Activated CD4-positive, CD25-positive, alpha-beta regulatory T cell treated with anti-CD3 and anti-CD28 coated beads, Interleukin-2, amount 50 U/mL, for 24 hours (primary cell): ENCODE data around the gene B3GNT5.
A peak's percentile ranks its signal among the peaks of the same experiment; 100 is the strongest.

ENCODE experiments used
- ATAC-seq, 2 donors: fragments of 150-1000 bp; cut with Tn5 transposase; one replicate each; pipeline ENCODE4 v1.10.0; 2021; ENCODE audit warnings: mild to moderate bottlenecking in 1 of 2, moderate library complexity in 1 of 2

B3GNT5 gene

GRCh38 chr3:183266454-183266853 is 13.4 kb downstream of the B3GNT5 start:
- peak; percentile 28 to 29 for ATAC-seq

- ATAC-seq = no peak
Observed at GRCh38 chr3:183267140-183267539, 14.1 kb downstream of the B3GNT5 start.

- no peak for ATAC-seq
Observed at GRCh38 chr3:183268366-183268765, 15.3 kb downstream of the B3GNT5 start.

- ATAC-seq = no peak
Observed at GRCh38 chr3:183269345-183269744, 16.3 kb downstream of the B3GNT5 start.

GRCh38 chr3:183270344-183270743 is 17.3 kb downstream of the B3GNT5 start:
- no peak for ATAC-seq

- no peak for ATAC-seq
Observed at GRCh38 chr3:183272142-183272541, 19.1 kb downstream of the B3GNT5 start.

GRCh38 chr3:183272791-183273190 is 19.7 kb downstream of the B3GNT5 start:
- ATAC-seq = no peak

- ATAC-seq = no peak
Observed at GRCh38 chr3:183274609-183275008, 21.6 kb downstream of the B3GNT5 start.

- no peak for ATAC-seq
Observed at GRCh38 chr3:183275418-183275817, 22.4 kb downstream of the B3GNT5 start.

GRCh38 chr3:183275937-183276336 is 22.9 kb downstream of the B3GNT5 start:
- no peak for ATAC-seq

- ATAC-seq = no peak
Observed at GRCh38 chr3:183277260-183277659, 24.2 kb downstream of the B3GNT5 start.

- ATAC-seq = no peak
Observed at GRCh38 chr3:183278479-183279088, 25.5 kb downstream of the B3GNT5 start.

GRCh38 chr3:183279371-183279770 is 26.3 kb downstream of the B3GNT5 start:
- ATAC-seq = no peak

GRCh38 chr3:183281126-183281797 is 28.2 kb downstream of the B3GNT5 start:
- ATAC-seq = no peak

GRCh38 chr3:183283886-183284285 is 30.8 kb downstream of the B3GNT5 start:
- ATAC-seq = no peak

GRCh38 chr3:183284570-183284969 is 31.5 kb downstream of the B3GNT5 start:
- ATAC-seq = no peak

- ATAC-seq = no peak
Observed at GRCh38 chr3:183285318-183285717, 32.3 kb downstream of the B3GNT5 start.

GRCh38 chr3:183285828-183286457 is 32.9 kb downstream of the B3GNT5 start:
- ATAC-seq = peak; percentile 88 to 91

GRCh38 chr3:183287301-183287971 is 34.4 kb downstream of the B3GNT5 start:
- ATAC-seq = no peak

- ATAC-seq = no peak
Observed at GRCh38 chr3:183288117-183288516, 35.1 kb downstream of the B3GNT5 start.

GRCh38 chr3:183290216-183290615 is 37.2 kb downstream of the B3GNT5 start:
- no peak for ATAC-seq

GRCh38 chr3:183291497-183292031 is 38.5 kb downstream of the B3GNT5 start:
- no peak for ATAC-seq

- no peak for ATAC-seq
Observed at GRCh38 chr3:183293966-183294365, 40.9 kb downstream of the B3GNT5 start.
